Activated CD4-positive, alpha-beta T cell treated with anti-CD3 and anti-CD28 coated beads, Interleukin-2, Interleukin-6, amounts not matched to agents 100 ng/mL and 50 ng/mL, durations not matched to agents 16 hours and 8 hours (primary cell): ENCODE data around the gene DUSP15.
"Not testable (repeated sequence)": the region's sequence is repeated elsewhere in the genome, so short reads cannot be mapped to it uniquely, and the experiment has no call there.

Experiments used
- DNase-seq: peaks from one replicate; pipeline ENCODE4 v3.0.0-alpha.2; 2020

The DUSP15 gene

GRCh38 chr20:31819083-31819784 is 51.1 kb downstream of the DUSP15 start, which contains the start of gene MYLK2:
Gene MYLK2, plus strand, starts transcription at chr20:31819356. Its CDS starts 225 bp downstream, at chr20:31819581.
- DNase-seq, result no peak

DNA sequence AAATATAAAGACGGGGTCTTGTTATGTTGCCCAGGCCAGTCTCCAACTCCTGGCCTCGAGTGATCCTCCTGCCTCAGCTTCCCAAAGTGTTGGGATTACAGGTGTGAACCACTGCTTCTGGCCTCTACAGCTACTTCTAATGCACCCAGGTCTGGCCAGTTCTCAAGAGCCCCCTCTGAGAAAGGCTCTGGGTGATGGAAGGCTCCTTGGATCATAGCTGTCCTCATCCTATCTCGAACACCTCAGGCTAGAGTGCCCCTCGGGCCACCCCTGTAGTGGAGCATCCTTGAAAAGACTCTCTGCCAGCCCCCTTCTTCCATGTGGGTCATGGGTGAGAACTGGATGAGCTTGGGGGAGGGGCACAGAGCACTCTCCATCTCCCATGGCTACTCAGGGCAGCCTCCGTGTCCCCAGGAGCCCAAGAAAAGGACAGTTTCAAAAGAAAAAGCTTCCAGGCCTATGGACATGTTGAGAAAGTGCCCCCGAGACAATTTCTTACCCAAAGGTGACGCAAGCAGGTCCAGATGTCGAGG is 51.9 kb downstream of the DUSP15 start:
- DNase-seq, result no peak

DNA sequence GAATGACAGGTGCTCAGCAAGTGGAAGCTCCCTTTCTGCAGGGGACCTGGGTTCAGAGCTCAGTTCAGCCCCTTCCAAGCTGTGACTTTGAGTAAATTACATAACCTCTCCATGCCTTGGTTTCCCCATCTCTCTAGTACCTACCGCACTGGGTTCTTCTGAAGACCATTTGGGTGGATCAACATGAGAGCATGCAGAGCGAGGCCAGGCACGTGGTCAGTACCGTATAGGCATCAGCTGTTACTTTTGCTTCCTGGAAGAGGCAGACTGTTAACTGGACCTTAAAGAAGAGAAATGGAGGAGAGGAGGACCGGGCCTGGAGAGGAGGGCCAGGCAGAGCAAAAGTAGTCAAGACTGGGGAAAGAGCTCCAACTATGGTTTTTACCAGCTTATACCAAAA is 52.9 kb downstream of the DUSP15 start:
- DNase-seq, result no peak

DNA sequence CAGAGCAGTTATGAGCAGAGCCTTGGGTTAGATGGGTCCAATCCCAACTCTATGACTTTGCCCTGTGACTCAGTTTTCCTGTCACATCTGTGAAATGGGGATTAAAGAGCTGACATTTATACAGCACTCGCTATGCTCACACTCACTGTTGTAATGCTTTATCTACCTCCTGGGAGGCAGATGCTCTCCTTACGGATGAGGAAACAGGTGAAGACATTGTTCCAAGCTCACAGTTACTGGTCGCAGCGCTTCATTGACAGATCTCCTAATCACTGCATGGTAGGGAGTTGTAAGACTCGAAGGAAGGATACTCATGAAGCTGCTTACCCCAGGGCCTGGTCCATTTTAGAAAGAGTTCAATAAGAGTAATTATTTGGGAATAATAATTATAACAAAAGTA is 54.1 kb downstream of the DUSP15 start:
- DNase-seq, result no peak

GRCh38 chr20:31815408-31816188 is 54.7 kb downstream of the DUSP15 start:
- no peak for DNase-seq

DNA sequence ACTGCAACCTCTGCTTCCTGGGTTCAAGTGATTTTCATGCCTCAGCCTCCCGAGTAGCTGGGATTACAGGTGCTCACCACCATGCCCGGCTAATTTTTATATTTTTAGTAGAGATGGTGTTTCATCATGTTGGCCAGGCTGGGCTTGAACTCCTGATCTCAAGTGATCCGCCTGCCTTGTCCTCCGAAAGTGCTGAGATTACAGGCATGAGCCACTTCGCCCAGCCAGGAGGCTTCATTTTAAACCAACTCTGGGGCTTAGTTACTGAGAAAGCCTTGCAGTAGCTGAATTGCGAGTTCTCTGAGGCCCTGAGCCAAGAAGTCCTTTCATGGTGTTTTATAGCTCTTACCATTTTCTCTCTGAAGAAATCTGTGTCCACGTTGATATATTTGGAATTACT is 56.2 kb downstream of the DUSP15 start:
- DNase-seq, result not testable (repeated sequence)

DNA sequence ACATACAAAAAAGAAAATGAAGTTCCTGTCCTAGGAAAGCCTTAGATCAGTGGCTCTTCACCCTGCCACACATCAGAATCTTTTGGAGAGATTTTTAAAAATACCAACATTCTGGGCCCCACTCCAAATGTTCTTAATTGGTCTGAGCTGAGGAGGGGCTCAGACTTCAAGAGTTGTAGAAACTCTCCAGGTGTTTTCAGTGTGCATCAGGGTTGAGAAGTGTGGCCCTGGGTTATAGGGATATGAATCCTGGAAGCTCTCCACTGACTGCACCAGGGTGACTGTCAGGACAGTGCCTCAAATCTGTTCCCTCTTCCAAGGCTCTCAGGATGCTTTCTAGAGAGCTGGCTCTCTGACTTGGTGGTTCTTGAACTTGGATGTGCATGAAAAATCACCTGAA is 56.7 kb downstream of the DUSP15 start:
- DNase-seq, result no peak

DNA sequence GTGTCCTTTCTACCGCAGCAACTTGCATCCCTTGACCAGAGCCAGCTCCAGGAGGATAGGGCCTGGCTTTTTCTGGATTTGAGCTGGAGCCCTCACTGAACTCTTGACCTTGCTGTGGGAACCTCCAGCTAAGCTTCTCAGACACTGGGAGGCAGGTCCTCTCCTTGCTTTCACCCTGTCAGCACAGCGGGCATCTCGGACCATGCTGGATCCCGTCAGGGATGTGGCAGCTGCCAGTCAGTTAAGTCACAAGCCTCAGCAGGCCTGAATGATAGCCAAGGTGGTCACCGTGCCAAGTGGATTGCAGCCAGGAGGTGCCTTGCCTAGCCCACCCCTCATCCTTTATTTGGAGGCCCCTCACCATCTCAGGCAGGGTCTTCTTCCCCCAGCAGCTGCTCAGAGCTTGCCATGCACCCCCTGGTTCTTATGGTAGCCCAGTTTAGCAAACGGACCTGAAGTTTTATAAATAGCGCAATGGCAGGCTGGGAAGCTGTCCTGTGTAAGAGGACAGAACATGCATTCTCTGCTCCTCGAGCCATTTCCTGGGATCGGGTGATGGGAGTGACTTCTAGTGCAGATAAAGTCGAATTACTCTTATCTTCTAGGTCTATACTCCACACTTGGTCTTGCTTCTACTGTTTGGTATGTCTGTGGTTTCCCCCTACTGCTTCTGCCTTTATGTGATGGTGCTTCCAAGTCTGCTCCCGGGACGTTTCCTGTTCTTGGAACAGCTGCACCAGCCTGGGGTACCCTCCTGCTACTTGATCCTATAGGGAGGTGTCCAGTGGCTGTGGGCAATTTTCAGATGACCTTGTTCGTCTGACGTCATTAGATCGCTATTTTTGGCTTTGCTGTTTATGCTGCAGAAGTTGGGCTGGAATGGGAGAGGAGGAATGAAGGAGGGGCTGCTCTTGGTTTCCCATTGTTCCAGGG is 58.3 kb downstream of the DUSP15 start:
- no peak for DNase-seq

- DNase-seq, result no peak
These were observed 59.1 kb downstream of the DUSP15 start for GRCh38 chr20:31811198-31811597.
